HEK293 (cell line): ENCODE measurements around the gene RNH1.

ENCODE experiments used
- CTCF ChIA-PET: fragments of 350-600 bp; formaldehyde crosslinking; extraction: SDS; loops from one replicate; lab custom pipeline; 2021; ENCODE audit warnings: antibody characterized with exemption; lab: Yijun Ruan, JAX
- POLR2A ChIA-PET: fragments of 300-600 bp; formaldehyde crosslinking; extraction: SDS; loops from one replicate; lab custom pipeline; 2020; ENCODE audit warnings: antibody characterized with exemption, inconsistent platforms; lab: Yijun Ruan, JAX
- H3K27ac ChIP-seq: fragments of 200-500 bp; sonication (Bioruptor generic); 2 replicates; pipeline ENCODE4 v1.5.1; 2014; ENCODE audit warnings: low read depth, low read length, control low read depth, inconsistent platforms; ENCODE audit errors: extremely low read depth
- H3K36me3 ChIP-seq, 2 experiments: fragments of 200-500 bp in 1 of 2; sonication (Bioruptor generic) in 1 of 2; 1 replicate in 1 of 2; 2 replicates in 1 of 2; pipeline ENCODE4 v1.5.1; 2014 to 2017; ENCODE audit warnings: inconsistent platforms in 2 of 2, low read length in 2 of 2; ENCODE audit not compliant: control insufficient read depth in 2 of 2, insufficient read depth in 1 of 2
- H3K4me1 ChIP-seq: fragments of 200-500 bp; sonication (Bioruptor generic); 2 replicates; pipeline ENCODE4 v1.5.1; 2014; ENCODE audit warnings: mild to moderate bottlenecking, low read length, inconsistent platforms; ENCODE audit not compliant: control insufficient read depth, insufficient read depth
- H3K4me3 ChIP-seq: 2 replicates; pipeline ENCODE4 v1.5.1; 2011; ENCODE audit warnings: low read depth, mild to moderate bottlenecking, control low read depth, low read length, moderate library complexity
- H3K9me3 ChIP-seq: fragments of 200-500 bp; sonication (Bioruptor generic); 2 replicates; pipeline ENCODE4 v1.5.1; 2014; ENCODE audit warnings: low read depth, low read length, inconsistent platforms; ENCODE audit not compliant: control insufficient read depth, insufficient read depth
- ZIC2 ChIP-seq: fragments of 450-650 bp; formaldehyde crosslinking; IDR thresholded peaks from 2 replicates; pipeline ENCODE4 v1.5.1; 2016; ENCODE audit warnings: missing biosample characterization, missing genetic modification characterization
- ZNF211 ChIP-seq: fragments of 450-650 bp; formaldehyde crosslinking; IDR thresholded peaks from 2 replicates; pipeline ENCODE4 v1.5.1; 2016; ENCODE audit warnings: low read depth, missing biosample characterization, missing genetic modification characterization
- ZNF335 ChIP-seq: fragments of 450-650 bp; formaldehyde crosslinking; conservative IDR thresholded peaks from 2 replicates; pipeline ENCODE4 v1.5.1; 2016; ENCODE audit warnings: missing biosample characterization, missing genetic modification characterization
- ZNF423 ChIP-seq: fragments of 450-650 bp; formaldehyde crosslinking; IDR thresholded peaks from 2 replicates; pipeline ENCODE4 v1.5.1; 2016; ENCODE audit warnings: missing biosample characterization, missing genetic modification characterization

The RNH1 gene

GRCh38 chr11:446891-447290 is 60.2 kb downstream of the RNH1 start (continued):
- no peak for TF ChIP-seq ZNF211 (tag by site-specific recombination)

- H3K27ac ChIP-seq, result no peak overlapping the region
Measured at GRCh38 chr11:445765-446588, 61.1 kb downstream of the RNH1 start.

More at GRCh38 chr11:445765-446588, 61.1 kb downstream of the RNH1 start:
- Histone ChIP-seq H3K36me3 (no peaks in the 10 kb centered on the region), H3K4me1 (no peaks in the 10 kb centered on the region), H3K4me3 (no peak overlapping the region)
- POLR2A ChIA-PET, result no interaction called here
- CTCF ChIA-PET, result interaction anchor here (0.5 to 0.9 kb wide), 3 partner anchors 58 to 196 kb away, joined by 3 read pairs; no protein-coding TSS in a partner anchor
- TF ChIP-seq ZNF335, result 0 out of 2 replicates have a peak, but pooled peaks have one; percentile 12
- peak; percentile 45; the same call in 1 of the 2 replicates for TF ChIP-seq ZIC2
- no peak for TF ChIP-seq ZNF423 (tag by site-specific recombination)
- TF ChIP-seq, all 188 proteins: peak for 2
- H3K9me3 ChIP-seq, result no peaks in the 10 kb centered on the region
